Measurements from ENCODE around the gene ABO.
"Not testable (repeated sequence)": the region's sequence is repeated elsewhere in the genome, so short reads cannot be mapped to it uniquely, and the experiment has no call there.

- not testable (repeated sequence) for TF ChIP-seq CTCF, EP300 (IDR thresholded peaks at IDR 0.05)
Measured at GRCh38 chr9:133228474-133229193, 46.4 kb downstream of the ABO start.

Data from suprapubic skin (tissue), 3 donors.